ENCODE data around the gene ADGRV1.

DNA sequence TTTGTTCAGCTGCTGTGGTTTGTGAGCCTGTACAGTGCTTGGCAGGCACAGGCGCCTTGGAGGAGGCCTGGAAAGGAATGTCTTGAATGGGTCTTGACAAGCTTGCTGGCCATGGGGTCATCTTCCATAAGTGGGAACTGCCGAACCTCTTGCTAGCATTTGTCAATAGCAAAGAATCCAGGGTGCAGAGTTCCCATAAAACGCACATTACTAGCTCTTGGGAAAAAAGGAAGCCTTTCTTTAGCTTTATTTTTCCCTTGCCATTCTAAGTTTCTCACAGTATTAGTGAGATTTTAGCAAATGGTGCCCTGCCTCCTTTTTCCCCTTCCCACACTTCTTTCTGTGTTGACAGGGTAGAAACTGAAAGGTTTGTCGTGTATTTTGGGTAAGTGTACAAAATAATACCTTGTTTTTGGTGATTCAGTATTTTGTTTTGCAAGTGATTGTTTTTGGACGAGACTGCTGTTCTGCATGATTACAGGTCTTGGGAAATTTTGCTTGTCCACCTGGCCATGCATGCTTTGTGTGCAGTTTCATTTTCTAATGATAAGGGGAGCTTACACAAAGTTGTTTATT is 82.0 kb downstream of the ADGRV1 start:
- TF ChIP-seq, protein P1, sequence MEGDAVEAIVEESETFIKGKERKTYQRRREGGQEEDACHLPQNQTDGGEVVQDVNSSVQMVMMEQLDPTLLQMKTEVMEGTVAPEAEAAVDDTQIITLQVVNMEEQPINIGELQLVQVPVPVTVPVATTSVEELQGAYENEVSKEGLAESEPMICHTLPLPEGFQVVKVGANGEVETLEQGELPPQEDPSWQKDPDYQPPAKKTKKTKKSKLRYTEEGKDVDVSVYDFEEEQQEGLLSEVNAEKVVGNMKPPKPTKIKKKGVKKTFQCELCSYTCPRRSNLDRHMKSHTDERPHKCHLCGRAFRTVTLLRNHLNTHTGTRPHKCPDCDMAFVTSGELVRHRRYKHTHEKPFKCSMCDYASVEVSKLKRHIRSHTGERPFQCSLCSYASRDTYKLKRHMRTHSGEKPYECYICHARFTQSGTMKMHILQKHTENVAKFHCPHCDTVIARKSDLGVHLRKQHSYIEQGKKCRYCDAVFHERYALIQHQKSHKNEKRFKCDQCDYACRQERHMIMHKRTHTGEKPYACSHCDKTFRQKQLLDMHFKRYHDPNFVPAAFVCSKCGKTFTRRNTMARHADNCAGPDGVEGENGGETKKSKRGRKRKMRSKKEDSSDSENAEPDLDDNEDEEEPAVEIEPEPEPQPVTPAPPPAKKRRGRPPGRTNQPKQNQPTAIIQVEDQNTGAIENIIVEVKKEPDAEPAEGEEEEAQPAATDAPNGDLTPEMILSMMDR (IDR thresholded peaks at IDR 0.05), result no peak
- no peak for TF ChIP-seq POLR2A (IDR thresholded peaks at IDR 0.05; ENCODE audit: low read length)
- TF ChIP-seq CBX8 (IDR thresholded peaks at IDR 0.05), result no peak
- TF ChIP-seq SMC3 (IDR thresholded peaks at IDR 0.05), result no peak
- TF ChIP-seq, protein P2, sequence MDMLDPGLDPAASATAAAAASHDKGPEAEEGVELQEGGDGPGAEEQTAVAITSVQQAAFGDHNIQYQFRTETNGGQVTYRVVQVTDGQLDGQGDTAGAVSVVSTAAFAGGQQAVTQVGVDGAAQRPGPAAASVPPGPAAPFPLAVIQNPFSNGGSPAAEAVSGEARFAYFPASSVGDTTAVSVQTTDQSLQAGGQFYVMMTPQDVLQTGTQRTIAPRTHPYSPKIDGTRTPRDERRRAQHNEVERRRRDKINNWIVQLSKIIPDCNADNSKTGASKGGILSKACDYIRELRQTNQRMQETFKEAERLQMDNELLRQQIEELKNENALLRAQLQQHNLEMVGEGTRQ (IDR thresholded peaks at IDR 0.05), result no peak
- TF ChIP-seq, protein P3, sequence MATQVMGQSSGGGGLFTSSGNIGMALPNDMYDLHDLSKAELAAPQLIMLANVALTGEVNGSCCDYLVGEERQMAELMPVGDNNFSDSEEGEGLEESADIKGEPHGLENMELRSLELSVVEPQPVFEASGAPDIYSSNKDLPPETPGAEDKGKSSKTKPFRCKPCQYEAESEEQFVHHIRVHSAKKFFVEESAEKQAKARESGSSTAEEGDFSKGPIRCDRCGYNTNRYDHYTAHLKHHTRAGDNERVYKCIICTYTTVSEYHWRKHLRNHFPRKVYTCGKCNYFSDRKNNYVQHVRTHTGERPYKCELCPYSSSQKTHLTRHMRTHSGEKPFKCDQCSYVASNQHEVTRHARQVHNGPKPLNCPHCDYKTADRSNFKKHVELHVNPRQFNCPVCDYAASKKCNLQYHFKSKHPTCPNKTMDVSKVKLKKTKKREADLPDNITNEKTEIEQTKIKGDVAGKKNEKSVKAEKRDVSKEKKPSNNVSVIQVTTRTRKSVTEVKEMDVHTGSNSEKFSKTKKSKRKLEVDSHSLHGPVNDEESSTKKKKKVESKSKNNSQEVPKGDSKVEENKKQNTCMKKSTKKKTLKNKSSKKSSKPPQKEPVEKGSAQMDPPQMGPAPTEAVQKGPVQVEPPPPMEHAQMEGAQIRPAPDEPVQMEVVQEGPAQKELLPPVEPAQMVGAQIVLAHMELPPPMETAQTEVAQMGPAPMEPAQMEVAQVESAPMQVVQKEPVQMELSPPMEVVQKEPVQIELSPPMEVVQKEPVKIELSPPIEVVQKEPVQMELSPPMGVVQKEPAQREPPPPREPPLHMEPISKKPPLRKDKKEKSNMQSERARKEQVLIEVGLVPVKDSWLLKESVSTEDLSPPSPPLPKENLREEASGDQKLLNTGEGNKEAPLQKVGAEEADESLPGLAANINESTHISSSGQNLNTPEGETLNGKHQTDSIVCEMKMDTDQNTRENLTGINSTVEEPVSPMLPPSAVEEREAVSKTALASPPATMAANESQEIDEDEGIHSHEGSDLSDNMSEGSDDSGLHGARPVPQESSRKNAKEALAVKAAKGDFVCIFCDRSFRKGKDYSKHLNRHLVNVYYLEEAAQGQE (IDR thresholded peaks at IDR 0.05), result no peak
- no peak for TF ChIP-seq NR3C1 (IDR thresholded peaks at IDR 0.05)
- no peak for TF ChIP-seq ZFP36 (IDR thresholded peaks at IDR 0.05; ENCODE audit: borderline replicate concordance, partially characterized antibody)
- no peak for TF ChIP-seq TFCP2L1 (CRISPR knock-in tag; IDR thresholded peaks at IDR 0.05)
- TF ChIP-seq ESRRA (IDR thresholded peaks at IDR 0.05; ENCODE audit: borderline replicate concordance, low read length), result no peak
- TF ChIP-seq, protein P4, sequence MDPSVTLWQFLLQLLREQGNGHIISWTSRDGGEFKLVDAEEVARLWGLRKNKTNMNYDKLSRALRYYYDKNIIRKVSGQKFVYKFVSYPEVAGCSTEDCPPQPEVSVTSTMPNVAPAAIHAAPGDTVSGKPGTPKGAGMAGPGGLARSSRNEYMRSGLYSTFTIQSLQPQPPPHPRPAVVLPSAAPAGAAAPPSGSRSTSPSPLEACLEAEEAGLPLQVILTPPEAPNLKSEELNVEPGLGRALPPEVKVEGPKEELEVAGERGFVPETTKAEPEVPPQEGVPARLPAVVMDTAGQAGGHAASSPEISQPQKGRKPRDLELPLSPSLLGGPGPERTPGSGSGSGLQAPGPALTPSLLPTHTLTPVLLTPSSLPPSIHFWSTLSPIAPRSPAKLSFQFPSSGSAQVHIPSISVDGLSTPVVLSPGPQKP (IDR thresholded peaks at IDR 0.05; ENCODE audit: low read depth, low read length), result no peak
